Activated CD8-positive, alpha-beta T cell treated with anti-CD3 and anti-CD28 coated beads for 36 hours (primary cell): ENCODE results near the gene SMARCB1. TPM values are rescaled to one million over a fixed set of nuclear protein-coding genes. Genes with fewer than 3 reads are reported as not detected.

ENCODE experiments used
- ATAC-seq: fragments of 200-7000 bp; cut with Tn5 transposase; one replicate; pipeline ENCODE4 v1.10.0; 2021; ENCODE audit warnings: mild to moderate bottlenecking, moderate library complexity
- CTCF ChIA-PET: fragments of 350-600 bp; sonication (Branson Sonifier 250); formaldehyde crosslinking; loops from one replicate; lab custom pipeline; 2021; ENCODE audit warnings: antibody characterized with exemption; lab: Charles Lee
- POLR2A ChIA-PET: fragments of 350-600 bp; sonication (Branson Sonifier 250); formaldehyde crosslinking; loops from one replicate; lab custom pipeline; 2021; ENCODE audit warnings: antibody characterized with exemption; lab: Charles Lee
- DNase-seq: peaks from one replicate; pipeline ENCODE4 v3.0.0-alpha.2; 2020
- H3K27ac Mint-ChIP-seq: one replicate; pipeline ENCODE4 v1.8.0; 2021; ENCODE audit warnings: mild to moderate bottlenecking, mixed read lengths
- H3K27me3 Mint-ChIP-seq: one replicate; pipeline ENCODE4 v1.8.0; 2021; ENCODE audit warnings: mixed read lengths
- H3K36me3 Mint-ChIP-seq: one replicate; pipeline ENCODE4 v1.8.0; 2021; ENCODE audit warnings: low read depth, mixed read lengths
- H3K4me1 Mint-ChIP-seq: one replicate; pipeline ENCODE4 v1.8.0; 2021; ENCODE audit warnings: low read depth, mixed read lengths
- H3K4me3 Mint-ChIP-seq: one replicate; pipeline ENCODE4 v1.8.0; 2021; ENCODE audit warnings: mild to moderate bottlenecking, moderate library complexity, mixed read lengths
- H3K9me3 Mint-ChIP-seq: one replicate; pipeline ENCODE4 v1.8.0; 2021; ENCODE audit warnings: mixed read lengths
- CTCF ChIP-seq: fragments of 200-600 bp; IDR thresholded peaks from one replicate; pipeline ENCODE4 v1.8.0; 2022; ENCODE audit warnings: antibody characterized with exemption, mild to moderate bottlenecking
- intact Hi-C: fragments of 100-400 bp; cut with micrococcal nuclease; formaldehyde crosslinking; loops from one replicate; pipeline ENCODE4 v1.10.0; 2022
- total RNA-seq, 2 experiments: library from RNA; stranded (reverse); gene quantifications; one replicate each; pipeline ENCODE4 v1.2.3, GENCODE V29; 2021

The SMARCB1 gene
- total RNA-seq, 2 experiments from 2014 or later = 82.8 to 86.3 TPM

GRCh38 chr22:23831781-23832180 lies 45.0 kb downstream of the SMARCB1 start:
- POLR2A ChIA-PET = interaction anchor here (0.7 to 0.9 kb wide), 2 partner anchors 26 to 56 kb away, joined by 3 read pairs; partner anchors contain the start of gene SLC2A11
- Mint-ChIP-seq H3K9me3 (no peaks in the 10 kb centered on the region), H3K27me3 (no peaks in the 10 kb centered on the region), H3K4me1 (no peaks in the 10 kb centered on the region), H3K36me3 (peaks cover 10% of the 10 kb centered on the region), H3K4me3 (no peak overlapping the region), H3K27ac (no peak overlapping the region)
- DNase-seq = no peak
- TF ChIP-seq CTCF = no peak
- CTCF ChIA-PET = no interaction called here
- no peak for ATAC-seq
- intact Hi-C loops = no loop called here

- Mint-ChIP-seq H3K4me1 (peaks cover 2% of the 10 kb centered on the region), H3K27ac (no peak overlapping the region), H3K9me3 (no peaks in the 10 kb centered on the region), H3K27me3 (no peaks in the 10 kb centered on the region), H3K36me3 (peaks cover 10% of the 10 kb centered on the region), H3K4me3 (no peak overlapping the region)
- no peak for ATAC-seq
- POLR2A ChIA-PET = interaction anchor here (0.7 to 0.9 kb wide), 3 partner anchors 8 to 56 kb away, joined by 3 read pairs; partner anchors contain the start of gene SLC2A11
- no peak for TF ChIP-seq CTCF
- DNase-seq = no peak
- CTCF ChIA-PET = no interaction called here
- intact Hi-C loops = no loop called here
Observed at GRCh38 chr22:23832226-23833016, 45.7 kb downstream of the SMARCB1 start.

- Mint-ChIP-seq H3K4me3 (no peak overlapping the region), H3K27me3 (no peaks in the 10 kb centered on the region), H3K4me1 (peaks cover 7% of the 10 kb centered on the region), H3K36me3 (peaks cover 10% of the 10 kb centered on the region), H3K27ac (no peak overlapping the region), H3K9me3 (no peaks in the 10 kb centered on the region)
- intact Hi-C loops = no loop called here
- DNase-seq = no peak
- TF ChIP-seq CTCF = no peak
- no peak for ATAC-seq
- CTCF ChIA-PET = no interaction called here
- POLR2A ChIA-PET = interaction anchor here (0.7 kb wide), 1 partner anchor 9 kb away, joined by 3 read pairs; no protein-coding TSS in a partner anchor
Observed at GRCh38 chr22:23833017-23833751, 46.4 kb downstream of the SMARCB1 start.

- Mint-ChIP-seq H3K9me3 (no peaks in the 10 kb centered on the region), H3K36me3 (peaks cover 10% of the 10 kb centered on the region), H3K4me1 (peaks cover 9% of the 10 kb centered on the region), H3K4me3 (no peak overlapping the region), H3K27me3 (no peaks in the 10 kb centered on the region), H3K27ac (no peak overlapping the region)
- TF ChIP-seq CTCF = no peak
- CTCF ChIA-PET = interaction anchor here (1.8 kb wide), 1 partner anchor 16 kb away, joined by 8 read pairs; no protein-coding TSS in a partner anchor
- no peak for ATAC-seq
- intact Hi-C loops = no loop called here
- no peak for DNase-seq
- POLR2A ChIA-PET = no interaction called here
Observed at GRCh38 chr22:23833911-23834317, 47.1 kb downstream of the SMARCB1 start.
